A549 (cell line): Measurements from ENCODE around the gene PLA2G4A. TPM values are rescaled to one million over a fixed set of nuclear protein-coding genes. Genes with fewer than 3 reads are reported as not detected.

Experiments used
- ATAC-seq, 2 experiments: fragments of 200-7000 bp in 1 of 2; fragments of >200 bp in 1 of 2; cut with Nextera tagmentation in 1 of 2; cut with Tn5 transposase in 1 of 2; 3 replicates each; pipeline versions ENCODE4 v1.8.0 to v1.9.1; 2018 to 2020; ENCODE audit warnings: mild to moderate bottlenecking in 1 of 2, moderate library complexity in 1 of 2
- CTCF ChIA-PET: fragments of 300-600 bp; sonication (Branson Sonifier 250); formaldehyde crosslinking; extraction: SDS; loops from one replicate; lab custom pipeline; 2021; ENCODE audit warnings: antibody characterized with exemption, inconsistent platforms; lab: Yijun Ruan, JAX
- POLR2A ChIA-PET: fragments of 350-600 bp; formaldehyde crosslinking; extraction: SDS; loops from one replicate; lab custom pipeline; 2021; ENCODE audit warnings: antibody characterized with exemption, inconsistent platforms; lab: Yijun Ruan, JAX
- DNase-seq, 2 experiments: peaks; one replicate each; pipeline versions ENCODE4 v3.0.0 to v3.0.0-alpha.2; 2011 to 2016; ENCODE audit warnings: low read depth in 1 of 2, low spot score in 1 of 2
- FAIRE-seq: peaks from 2 replicates; lab custom pipeline; 2011; peaks lifted over from hg19 to GRCh38; lab: Jason Lieb, UNC
- H3K27ac ChIP-seq, 2 experiments: fragments of >200 bp; sonication (Bioruptor Twin); formaldehyde crosslinking; 3 replicates each; pipeline ENCODE4 v1.5.1; 2016 to 2017
- H3K4me1 ChIP-seq: fragments of >200 bp; sonication (Bioruptor Twin); formaldehyde crosslinking; 3 replicates; pipeline ENCODE4 v1.6.1; 2016
- H3K4me2 ChIP-seq: fragments of >200 bp; sonication (Bioruptor Twin); formaldehyde crosslinking; 3 replicates; pipeline ENCODE4 v1.6.1; 2016
- H3K4me3 ChIP-seq: fragments of >200 bp; sonication (Bioruptor Twin); formaldehyde crosslinking; 3 replicates; pipeline ENCODE4 v1.5.1; 2016
- H3K9me3 ChIP-seq: fragments of >200 bp; sonication (Bioruptor Twin); formaldehyde crosslinking; 3 replicates; pipeline ENCODE4 v1.6.1; 2016
- BHLHE40 ChIP-seq: IDR thresholded peaks from 2 replicates; pipeline ENCODE4 v1.6.1; 2012; ENCODE audit warnings: low read depth, low read length, inconsistent platforms
- CBX8 ChIP-seq: fragments of 200-600 bp; sonication (generic); IDR thresholded peaks from 2 replicates; pipeline ENCODE4 v1.6.1; 2016
- CEBPB ChIP-seq, 2 experiments: fragments of >200 bp in 1 of 2; sonication (Bioruptor Twin) in 1 of 2; formaldehyde crosslinking in 1 of 2; IDR thresholded peaks; 2 replicates each; pipeline ENCODE4 v1.6.1; 2012 to 2016
- CHD2 ChIP-seq: fragments of 150-350 bp; IDR thresholded peaks from 2 replicates; pipeline ENCODE4 v1.6.1; 2014; ENCODE audit warnings: low read length; ENCODE audit not compliant: partially characterized antibody
- EHF ChIP-seq: fragments of 250-450 bp; sonication (Bioruptor Pico); IDR thresholded peaks from 2 replicates; pipeline ENCODE4 v1.5.0; 2020; ENCODE audit warnings: mild to moderate bottlenecking
- EHMT2 ChIP-seq: fragments of 200-600 bp; sonication (generic); IDR thresholded peaks from 2 replicates; pipeline ENCODE4 v1.6.1; 2016; ENCODE audit warnings: antibody characterized with exemption, low read depth, mild to moderate bottlenecking, moderate library complexity
- ESRRA ChIP-seq: fragments of 150-350 bp; IDR thresholded peaks from 2 replicates; pipeline ENCODE4 v1.6.1; 2014; ENCODE audit warnings: mild to moderate bottlenecking, low read length, borderline replicate concordance
- FOXS1 ChIP-seq: fragments of 250-450 bp; sonication (Bioruptor Pico); IDR thresholded peaks from 2 replicates; pipeline ENCODE4 v1.5.0; 2020; ENCODE audit warnings: mild to moderate bottlenecking, moderate library complexity
- HDAC2 ChIP-seq: fragments of 200-600 bp; sonication (generic); IDR thresholded peaks from 2 replicates; pipeline ENCODE4 v1.6.1; 2016
- HOXB5 ChIP-seq: fragments of 250-450 bp; sonication (Bioruptor Pico); IDR thresholded peaks from 2 replicates; pipeline ENCODE4 v1.5.0; 2020; ENCODE audit warnings: mild to moderate bottlenecking, moderate library complexity
- MAFK ChIP-seq: fragments of 450-650 bp; IDR thresholded peaks from 2 replicates; pipeline ENCODE4 v1.6.1; 2014; ENCODE audit not compliant: partially characterized antibody
- MAZ ChIP-seq: fragments of 150-350 bp; IDR thresholded peaks from 2 replicates; pipeline ENCODE4 v1.6.1; 2014; ENCODE audit warnings: antibody characterized with exemption, low read depth, low read length, borderline replicate concordance
- MYC ChIP-seq: IDR thresholded peaks from 2 replicates; pipeline ENCODE4 v1.6.1; 2012; ENCODE audit warnings: mild to moderate bottlenecking, inconsistent platforms, low read length, improper control_type of control experiment, borderline replicate concordance
- NFE2L2 ChIP-seq: fragments of 150-350 bp; conservative IDR thresholded peaks from 2 replicates; pipeline ENCODE4 v1.6.1; 2014; ENCODE audit warnings: low read length
- NR3C1 ChIP-seq: fragments of >200 bp; sonication (Bioruptor Twin); formaldehyde crosslinking; IDR thresholded peaks from 3 replicates; pipeline ENCODE4 v1.6.1; 2017
- PHF8 ChIP-seq: fragments of 200-600 bp; sonication (generic); IDR thresholded peaks from 2 replicates; pipeline ENCODE4 v1.6.1; 2016; ENCODE audit warnings: low read depth, mild to moderate bottlenecking, antibody characterized with exemption, moderate library complexity, borderline replicate concordance
- RAD21 ChIP-seq, 2 experiments: fragments of >200 bp in 1 of 2; sonication (Bioruptor Twin) in 1 of 2; formaldehyde crosslinking in 1 of 2; IDR thresholded peaks in 1 of 2; conservative IDR thresholded peaks in 1 of 2; 2 replicates in 1 of 2; 3 replicates in 1 of 2; pipeline ENCODE4 v1.6.1; 2012 to 2018; ENCODE audit warnings: inconsistent platforms in 1 of 2
- RARB ChIP-seq: fragments of 250-450 bp; sonication (Bioruptor Pico); IDR thresholded peaks from 2 replicates; pipeline ENCODE4 v1.8.0; 2021; ENCODE audit warnings: mild to moderate bottlenecking, moderate library complexity
- SREBF2 ChIP-seq: fragments of 450-650 bp; IDR thresholded peaks from 2 replicates; pipeline ENCODE4 v1.6.1; 2014; ENCODE audit warnings: mild to moderate bottlenecking, moderate library complexity
- TFCP2L1 ChIP-seq: fragments of 250-450 bp; sonication (Bioruptor Pico); IDR thresholded peaks from 2 replicates; pipeline ENCODE4 v1.5.0; 2021; ENCODE audit warnings: mild to moderate bottlenecking
- TP53 ChIP-seq: fragments of 250-450 bp; sonication (Bioruptor Pico); IDR thresholded peaks from 2 replicates; pipeline ENCODE4 v1.5.0; 2021; ENCODE audit warnings: mild to moderate bottlenecking, moderate library complexity
- ZC3H11A ChIP-seq: fragments of 450-650 bp; IDR thresholded peaks from 2 replicates; pipeline ENCODE4 v1.6.1; 2014; ENCODE audit warnings: antibody characterized with exemption, mild to moderate bottlenecking
- ZFP36 ChIP-seq: fragments of 450-650 bp; IDR thresholded peaks from 2 replicates; pipeline ENCODE4 v1.6.1; 2014; ENCODE audit warnings: borderline replicate concordance; ENCODE audit not compliant: partially characterized antibody
- WGBS: methylation state at CpG from one replicate; pipeline ENCODE4 v1.1.6; 2017; ENCODE audit errors: missing lambda C conversion rate; 5-methylcytosine and 5-hydroxymethylcytosine counted together
- polyA plus RNA-seq, 4 experiments: library from polyadenylated mRNA; depleted of rRNA in 3 of 4; stranded (reverse); fragments of >200 nt; fragmentation: RNase III in 1 of 4; extraction: RNeasy Plus Mini Kit Qiagen cat#74134 plus additional on column Dnase treatment in 1 of 4; gene quantifications; 2 replicates in 3 of 4; 3 replicates in 1 of 4; pipeline ENCODE4 v1.2.3, GENCODE V29; 2011 to 2017
- TF ChIP-seq, protein P1 (sequence below): IDR thresholded peaks from 2 replicates; pipeline ENCODE4 v1.6.1; 2012; ENCODE audit warnings: low read depth, borderline replicate concordance
- TF ChIP-seq, protein P2 (sequence below): IDR thresholded peaks from 2 replicates; pipeline ENCODE4 v1.6.1; 2012
- TF ChIP-seq, protein P3 (sequence below): fragments of 250-450 bp; sonication (Bioruptor Pico); IDR thresholded peaks from 2 replicates; pipeline ENCODE4 v1.5.0; 2021; ENCODE audit warnings: mild to moderate bottlenecking, moderate library complexity, borderline replicate concordance
- TF ChIP-seq, protein P4 (sequence below): fragments of 450-650 bp; IDR thresholded peaks from 2 replicates; pipeline ENCODE4 v1.6.1; 2014; ENCODE audit warnings: antibody characterized with exemption
- TF ChIP-seq, protein P5 (sequence below): IDR thresholded peaks from 2 replicates; pipeline ENCODE4 v1.6.1; 2012

The PLA2G4A gene
- polyA plus RNA-seq, 2 of the 4 experiments (the other 2 are of a cell fraction) = 26.3 to 80.4 TPM

DNA sequence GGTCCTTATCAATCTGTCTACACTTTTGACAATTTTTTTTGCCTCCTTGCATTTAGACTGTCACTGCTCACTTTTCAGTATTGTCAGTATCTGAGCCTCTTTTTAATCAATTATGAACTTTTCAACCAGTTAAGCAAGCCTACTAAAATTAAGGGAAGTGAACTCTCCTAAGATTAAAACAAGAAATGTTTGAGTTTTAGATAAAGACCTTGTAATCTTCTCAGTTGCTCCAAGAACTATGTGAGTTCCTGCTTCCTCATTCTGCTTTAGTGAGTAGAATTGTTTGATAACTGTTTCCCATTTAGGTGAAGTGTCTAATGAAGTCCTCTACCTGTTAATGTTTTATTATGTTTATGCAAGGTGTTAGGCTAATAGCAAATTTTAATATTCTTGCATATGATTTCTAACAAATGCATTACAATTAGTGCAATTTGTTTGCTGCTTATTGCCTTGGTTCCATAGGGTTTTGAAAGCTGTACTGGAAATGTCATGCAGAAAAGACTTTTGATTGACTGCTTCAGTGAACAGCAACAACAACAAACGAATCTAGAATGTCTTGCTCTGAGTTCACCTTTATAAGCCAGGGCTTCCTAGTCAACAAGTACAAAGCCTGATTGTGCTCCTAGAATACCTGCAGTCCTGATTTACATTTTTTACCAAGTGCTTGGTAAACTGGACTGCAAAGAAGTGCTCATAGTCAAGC, 40.9 kb downstream of the PLA2G4A start (continued):
- no peak for TF ChIP-seq NR3C1
- no peak for TF ChIP-seq CBX8
- TF ChIP-seq EHF = no peak

DNA sequence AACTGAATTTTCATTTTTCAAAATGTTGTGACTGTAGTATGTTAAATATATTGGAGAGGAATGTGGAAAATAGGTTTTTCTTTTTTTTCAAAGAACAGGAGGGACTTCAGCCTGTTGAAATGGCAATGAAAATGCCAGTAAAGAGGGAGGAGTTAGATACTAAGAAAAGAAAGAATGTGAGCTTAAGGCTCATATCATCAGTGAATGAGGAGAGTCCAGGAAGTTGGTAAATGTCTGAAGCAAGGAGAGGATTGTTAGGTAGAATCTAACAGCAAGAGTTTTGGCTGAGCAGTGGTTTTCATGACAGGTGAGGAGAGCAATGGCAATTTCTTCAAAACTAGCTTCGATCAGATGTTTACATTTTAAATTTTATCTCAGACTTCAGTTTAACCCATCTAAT, 43.0 kb downstream of the PLA2G4A start:
- 95% methylated on average over 1 of the region's 1 CpG for WGBS
- DNase-seq = no peak
- Histone ChIP-seq H3K27ac (no peak overlapping the region), H3K4me1 (peaks cover 11% of the 10 kb centered on the region; the same call in 2 of the 3 replicates), H3K9me3 (no peaks in the 10 kb centered on the region), H3K4me3 (no peak overlapping the region), H3K4me2 (no peak overlapping the region)
- TF ChIP-seq NFE2L2 = no peak
- TF ChIP-seq, protein P1, sequence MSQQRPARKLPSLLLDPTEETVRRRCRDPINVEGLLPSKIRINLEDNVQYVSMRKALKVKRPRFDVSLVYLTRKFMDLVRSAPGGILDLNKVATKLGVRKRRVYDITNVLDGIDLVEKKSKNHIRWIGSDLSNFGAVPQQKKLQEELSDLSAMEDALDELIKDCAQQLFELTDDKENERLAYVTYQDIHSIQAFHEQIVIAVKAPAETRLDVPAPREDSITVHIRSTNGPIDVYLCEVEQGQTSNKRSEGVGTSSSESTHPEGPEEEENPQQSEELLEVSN = no peak
- no peak for TF ChIP-seq CHD2
- no peak for TF ChIP-seq HOXB5 (CRISPR knock-in tag)
- TF ChIP-seq EHF = no peak
- no peak for TF ChIP-seq RARB (CRISPR knock-in tag)
- no peak for TF ChIP-seq ESRRA
- no peak for TF ChIP-seq FOXS1 (CRISPR knock-in tag)
- TF ChIP-seq CEBPB (IDR thresholded peaks at IDR 0.05) = no peak
- TF ChIP-seq HDAC2 = no peak
- TF ChIP-seq ZFP36 = no peak
- TF ChIP-seq, protein P2, sequence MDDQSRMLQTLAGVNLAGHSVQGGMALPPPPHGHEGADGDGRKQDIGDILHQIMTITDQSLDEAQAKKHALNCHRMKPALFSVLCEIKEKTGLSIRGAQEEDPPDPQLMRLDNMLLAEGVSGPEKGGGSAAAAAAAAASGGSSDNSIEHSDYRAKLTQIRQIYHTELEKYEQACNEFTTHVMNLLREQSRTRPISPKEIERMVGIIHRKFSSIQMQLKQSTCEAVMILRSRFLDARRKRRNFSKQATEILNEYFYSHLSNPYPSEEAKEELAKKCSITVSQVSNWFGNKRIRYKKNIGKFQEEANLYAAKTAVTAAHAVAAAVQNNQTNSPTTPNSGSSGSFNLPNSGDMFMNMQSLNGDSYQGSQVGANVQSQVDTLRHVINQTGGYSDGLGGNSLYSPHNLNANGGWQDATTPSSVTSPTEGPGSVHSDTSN = no peak
- no peak for TF ChIP-seq MAZ
- no peak for TF ChIP-seq SREBF2
- TF ChIP-seq, protein P3, sequence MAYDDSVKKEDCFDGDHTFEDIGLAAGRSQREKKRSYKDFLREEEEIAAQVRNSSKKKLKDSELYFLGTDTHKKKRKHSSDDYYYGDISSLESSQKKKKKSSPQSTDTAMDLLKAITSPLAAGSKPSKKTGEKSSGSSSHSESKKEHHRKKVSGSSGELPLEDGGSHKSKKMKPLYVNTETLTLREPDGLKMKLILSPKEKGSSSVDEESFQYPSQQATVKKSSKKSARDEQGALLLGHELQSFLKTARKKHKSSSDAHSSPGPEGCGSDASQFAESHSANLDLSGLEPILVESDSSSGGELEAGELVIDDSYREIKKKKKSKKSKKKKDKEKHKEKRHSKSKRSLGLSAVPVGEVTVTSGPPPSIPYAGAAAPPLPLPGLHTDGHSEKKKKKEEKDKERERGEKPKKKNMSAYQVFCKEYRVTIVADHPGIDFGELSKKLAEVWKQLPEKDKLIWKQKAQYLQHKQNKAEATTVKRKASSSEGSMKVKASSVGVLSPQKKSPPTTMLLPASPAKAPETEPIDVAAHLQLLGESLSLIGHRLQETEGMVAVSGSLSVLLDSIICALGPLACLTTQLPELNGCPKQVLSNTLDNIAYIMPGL (CRISPR knock-in tag) = no peak
- no peak for TF ChIP-seq RAD21 (conservative IDR thresholded peaks at IDR 0.05 in 1 of 2, IDR thresholded peaks at IDR 0.05 in 1 of 2)
- TF ChIP-seq ZC3H11A = no peak
- no peak for TF ChIP-seq BHLHE40
- TF ChIP-seq TFCP2L1 (CRISPR knock-in tag) = no peak
- CTCF ChIA-PET = interaction anchor here (0.6 kb wide), 1 partner anchor 173 kb away, joined by 5 read pairs; no protein-coding TSS in a partner anchor
- ATAC-seq = no peak
- FAIRE-seq = no peak
- POLR2A ChIA-PET = no interaction called here

DNA sequence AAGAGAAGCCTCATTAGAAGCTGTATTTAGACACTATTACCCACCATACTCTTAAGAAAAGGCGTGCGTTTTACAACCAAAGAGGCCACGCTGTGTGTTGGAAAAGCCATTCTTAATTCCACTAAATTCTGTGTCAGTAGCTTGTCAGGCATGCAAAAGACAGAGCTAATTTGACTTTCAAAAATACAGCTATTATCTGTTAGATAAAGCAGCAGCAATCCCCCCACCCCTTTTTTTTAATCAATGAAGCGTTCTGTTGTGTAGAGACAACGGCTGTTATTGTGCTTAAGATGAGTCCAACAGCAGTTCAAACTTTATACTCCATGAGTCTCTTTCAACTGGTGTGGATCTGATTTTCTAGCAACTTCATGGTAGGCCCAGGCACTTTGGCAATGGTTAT, 43.5 kb downstream of the PLA2G4A start:
- POLR2A ChIA-PET = no interaction called here
- no peak for TF ChIP-seq CBX8
- no peak for TF ChIP-seq CHD2
- TF ChIP-seq MAZ = no peak
- no peak for TF ChIP-seq MYC
- no peak for TF ChIP-seq MAFK
- TF ChIP-seq, protein P4, sequence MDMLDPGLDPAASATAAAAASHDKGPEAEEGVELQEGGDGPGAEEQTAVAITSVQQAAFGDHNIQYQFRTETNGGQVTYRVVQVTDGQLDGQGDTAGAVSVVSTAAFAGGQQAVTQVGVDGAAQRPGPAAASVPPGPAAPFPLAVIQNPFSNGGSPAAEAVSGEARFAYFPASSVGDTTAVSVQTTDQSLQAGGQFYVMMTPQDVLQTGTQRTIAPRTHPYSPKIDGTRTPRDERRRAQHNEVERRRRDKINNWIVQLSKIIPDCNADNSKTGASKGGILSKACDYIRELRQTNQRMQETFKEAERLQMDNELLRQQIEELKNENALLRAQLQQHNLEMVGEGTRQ = no peak
- no peak for TF ChIP-seq TP53 (CRISPR knock-in tag)
- TF ChIP-seq ZC3H11A = no peak
- TF ChIP-seq CEBPB (IDR thresholded peaks at IDR 0.05) = no peak
- TF ChIP-seq EHMT2 = no peak
- no peak for TF ChIP-seq PHF8
- TF ChIP-seq SREBF2 = no peak
- TF ChIP-seq HDAC2 = no peak
- TF ChIP-seq BHLHE40 = no peak
- TF ChIP-seq, protein P5, sequence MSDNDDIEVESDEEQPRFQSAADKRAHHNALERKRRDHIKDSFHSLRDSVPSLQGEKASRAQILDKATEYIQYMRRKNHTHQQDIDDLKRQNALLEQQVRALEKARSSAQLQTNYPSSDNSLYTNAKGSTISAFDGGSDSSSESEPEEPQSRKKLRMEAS = no peak
- TF ChIP-seq, all 56 proteins: peak for 0
- FAIRE-seq = no peak
- CTCF ChIA-PET = interaction anchor here (0.6 kb wide), 1 partner anchor 173 kb away, joined by 5 read pairs; no protein-coding TSS in a partner anchor
- Histone ChIP-seq H3K9me3 (no peaks in the 10 kb centered on the region), H3K27ac (no peak overlapping the region), H3K4me1 (peaks cover 11% of the 10 kb centered on the region; the same call in 2 of the 3 replicates), H3K4me2 (no peak overlapping the region), H3K4me3 (no peak overlapping the region)
- no peak for ATAC-seq
- WGBS = 95% methylated on average over 5 of the region's 5 CpGs
- DNase-seq = no peak
